Left lobe of liver (tissue), 2 donors: Measurements from ENCODE around the gene CALR3. TPM values are rescaled to one million over a fixed set of nuclear protein-coding genes. Genes with fewer than 3 reads are reported as not detected.
"Not testable (repeated sequence)": the region's sequence is repeated elsewhere in the genome, so short reads cannot be mapped to it uniquely, and the experiment has no call there.

Source experiments
- ATAC-seq: fragments of 200-7000 bp; cut with Tn5 transposase; one replicate; pipeline ENCODE4 v1.9.1; 2020; ENCODE audit warnings: mild to moderate bottlenecking, moderate library complexity
- DNase-seq: peaks from one replicate; pipeline ENCODE4 v3.0.0-alpha.2; 2020; ENCODE audit warnings: low spot score
- total RNA-seq: library from RNA; stranded (reverse); gene quantifications from one replicate; pipeline ENCODE4 v1.2.1, GENCODE V29; 2021
- donor health status: DM: no; HTN: no; CAD: no; lungs with moderate emphysema.
- donor health status: DM: no; HTN: yes; CAD: no.

The CALR3 gene
- total RNA-seq, 1 donor from 2014 or later, result not detected

- no peak for DNase-seq
- ATAC-seq, result no peak
These were observed 36.3 kb downstream of the CALR3 start for GRCh38 chr19:16459680-16460079.

GRCh38 chr19:16458391-16459341 lies 37.3 kb downstream of the CALR3 start:
- ATAC-seq (no peak), DNase-seq (no peak)

GRCh38 chr19:16457954-16458331 lies 38.0 kb downstream of the CALR3 start:
- no peak for ATAC-seq
- DNase-seq, result no peak

DNA sequence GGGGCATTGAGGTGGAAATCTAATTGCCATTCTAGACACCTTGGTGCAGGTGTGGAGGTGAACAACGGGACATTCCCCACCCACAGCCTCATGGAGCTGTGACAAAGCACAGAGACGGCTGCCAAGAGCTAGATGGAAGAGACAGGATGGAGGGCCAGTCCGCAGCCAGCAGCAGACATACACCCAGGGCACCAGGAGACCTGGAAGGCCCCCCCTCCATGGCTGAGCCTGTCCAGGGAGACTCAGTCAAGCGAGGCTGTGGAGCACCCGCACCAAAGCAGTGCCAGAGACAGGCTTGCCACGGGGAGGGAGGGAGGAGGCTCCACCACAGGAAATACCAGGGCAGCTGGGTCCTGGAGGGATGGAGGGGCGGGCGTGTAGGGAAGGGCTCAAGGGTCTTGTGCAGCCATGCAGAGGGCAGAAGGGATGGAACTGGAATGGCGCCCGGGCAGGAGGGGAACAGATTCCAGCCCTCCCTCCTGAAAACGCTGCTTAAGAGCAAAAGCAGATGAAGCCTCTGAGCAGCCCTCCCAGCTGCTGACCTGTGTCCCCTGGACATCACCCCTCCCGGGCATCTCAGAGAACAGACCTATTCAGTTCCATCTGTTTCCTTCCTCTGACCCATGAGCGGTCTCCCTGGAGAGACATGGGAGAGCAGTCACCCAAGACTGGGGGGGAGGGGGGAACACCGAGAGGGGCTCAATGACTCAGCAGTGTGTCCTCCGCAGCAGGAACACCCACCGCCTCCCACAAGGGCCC lies 38.6 kb downstream of the CALR3 start:
- DNase-seq, result no peak
- peak; percentile 4 for ATAC-seq

GRCh38 chr19:16456652-16457194 lies 39.2 kb downstream of the CALR3 start:
- DNase-seq (no peak), ATAC-seq (no peak)

DNA sequence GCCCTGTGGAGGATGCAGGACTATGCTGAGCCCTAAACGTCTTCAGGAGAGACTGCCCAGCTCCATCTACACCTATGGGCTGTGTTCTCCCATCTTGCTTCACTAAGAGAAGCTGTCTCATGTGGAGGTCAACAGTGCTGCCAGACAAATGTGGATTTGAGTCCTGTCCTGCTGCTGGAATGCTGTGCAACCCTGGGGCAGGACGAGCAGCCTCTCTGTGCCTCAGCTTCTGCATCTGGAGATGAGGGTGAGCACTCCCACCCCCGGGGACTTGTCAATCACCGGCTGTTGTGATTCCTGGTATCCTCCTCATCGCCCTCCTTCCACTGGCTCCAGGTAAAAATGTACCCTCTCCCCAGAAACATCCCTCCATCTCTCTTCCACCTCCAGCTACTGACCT lies 40.5 kb downstream of the CALR3 start:
- ATAC-seq, result no peak
- DNase-seq, result no peak

DNA sequence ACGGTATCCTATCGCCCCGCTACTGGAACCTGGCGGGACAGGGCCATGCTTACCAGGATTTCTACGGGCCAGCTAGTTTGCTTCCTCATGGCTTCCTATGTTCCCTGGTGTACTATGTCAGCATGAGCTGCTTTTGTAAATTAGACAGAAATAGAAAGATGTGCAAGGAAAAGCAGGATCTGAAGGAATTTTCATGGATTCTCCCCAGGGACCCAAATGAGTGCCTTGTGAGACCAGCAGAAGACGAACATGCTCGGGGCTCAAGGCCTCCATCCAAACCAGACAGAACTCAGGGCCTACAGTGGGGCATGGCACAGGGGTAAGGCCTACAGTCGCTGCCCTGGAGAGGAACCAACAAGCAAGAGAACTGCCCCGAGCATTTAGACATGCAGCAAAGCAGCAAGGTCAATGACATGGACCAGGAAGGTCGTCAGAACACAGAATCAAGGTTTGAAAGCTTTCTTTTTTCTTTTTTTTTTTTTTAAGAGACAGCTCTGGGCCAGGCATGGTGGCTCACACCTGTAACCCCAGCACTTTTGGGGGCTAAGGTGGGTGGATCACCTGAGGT lies 41.5 kb downstream of the CALR3 start:
- ATAC-seq (peak; percentile 83), DNase-seq (peak; percentile 66)

- no peak for DNase-seq
- ATAC-seq, result no peak
These were observed 43.6 kb downstream of the CALR3 start for GRCh38 chr19:16452325-16452724.

DNA sequence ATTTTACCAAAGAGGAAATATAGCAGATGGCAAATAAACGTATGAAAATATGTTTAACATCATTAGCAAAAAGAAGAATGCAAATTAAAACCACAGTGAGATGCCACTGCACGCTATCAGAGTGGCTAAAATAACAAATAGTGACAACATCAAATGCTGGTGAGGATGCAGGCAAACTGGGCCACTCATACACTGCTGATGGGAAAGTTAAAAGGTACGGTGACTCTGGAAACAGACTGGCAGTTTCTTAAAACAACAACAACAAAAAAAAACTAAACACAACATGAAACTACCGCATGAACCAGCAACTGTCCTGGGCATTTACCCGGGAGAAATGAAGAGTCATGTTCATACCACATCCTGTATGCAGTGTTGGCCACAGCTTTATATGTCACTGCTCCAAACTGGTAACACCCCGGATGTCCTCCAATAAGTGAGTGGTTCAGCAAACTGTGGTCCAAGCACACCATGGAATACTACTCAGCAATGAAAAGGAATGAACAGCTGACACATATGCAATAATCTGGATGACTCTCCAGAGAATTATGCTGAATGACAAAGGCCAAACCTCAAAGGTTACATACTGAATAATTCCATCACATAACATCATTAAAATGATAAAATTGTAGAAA lies 46.5 kb downstream of the CALR3 start:
- no peak for DNase-seq
- no peak for ATAC-seq

GRCh38 chr19:16448872-16449271 lies 47.1 kb downstream of the CALR3 start:
- not testable (repeated sequence) for ATAC-seq

GRCh38 chr19:16446724-16447368 lies 49.1 kb downstream of the CALR3 start:
- DNase-seq (peak; percentile 76), ATAC-seq (peak; percentile 88)

More at GRCh38 chr19:16448872-16449271, 47.1 kb downstream of the CALR3 start:
- not testable (repeated sequence) for DNase-seq

DNA sequence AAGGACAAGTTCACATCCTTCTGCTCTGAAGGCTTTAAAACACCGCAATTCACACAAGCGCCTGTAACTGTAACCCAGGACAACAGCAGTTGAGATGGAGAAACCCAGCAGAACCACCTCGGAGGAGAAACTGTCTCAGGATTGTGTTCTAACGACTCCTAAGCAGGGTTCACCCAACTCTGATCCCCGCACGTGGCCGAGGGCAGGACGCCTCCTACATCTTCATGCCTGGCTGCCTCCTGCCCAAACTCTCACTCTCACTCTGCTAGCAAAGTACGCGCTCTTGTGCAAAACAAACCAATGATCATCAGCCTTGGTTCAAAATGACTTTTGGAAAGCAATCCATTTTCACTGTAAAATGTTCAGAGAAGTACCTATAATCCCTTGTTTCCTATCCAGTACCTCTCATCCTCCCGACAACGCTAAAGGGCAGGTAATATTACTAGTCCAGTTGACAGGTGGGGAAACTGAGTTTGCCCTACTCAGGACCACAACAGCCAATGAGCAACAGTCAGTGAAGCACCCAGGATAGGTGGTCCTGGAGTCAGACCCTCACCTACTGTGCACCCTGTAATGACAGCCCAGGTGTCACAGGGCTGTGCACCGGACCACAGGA lies 49.8 kb downstream of the CALR3 start:
- no peak for DNase-seq
- no peak for ATAC-seq

DNA sequence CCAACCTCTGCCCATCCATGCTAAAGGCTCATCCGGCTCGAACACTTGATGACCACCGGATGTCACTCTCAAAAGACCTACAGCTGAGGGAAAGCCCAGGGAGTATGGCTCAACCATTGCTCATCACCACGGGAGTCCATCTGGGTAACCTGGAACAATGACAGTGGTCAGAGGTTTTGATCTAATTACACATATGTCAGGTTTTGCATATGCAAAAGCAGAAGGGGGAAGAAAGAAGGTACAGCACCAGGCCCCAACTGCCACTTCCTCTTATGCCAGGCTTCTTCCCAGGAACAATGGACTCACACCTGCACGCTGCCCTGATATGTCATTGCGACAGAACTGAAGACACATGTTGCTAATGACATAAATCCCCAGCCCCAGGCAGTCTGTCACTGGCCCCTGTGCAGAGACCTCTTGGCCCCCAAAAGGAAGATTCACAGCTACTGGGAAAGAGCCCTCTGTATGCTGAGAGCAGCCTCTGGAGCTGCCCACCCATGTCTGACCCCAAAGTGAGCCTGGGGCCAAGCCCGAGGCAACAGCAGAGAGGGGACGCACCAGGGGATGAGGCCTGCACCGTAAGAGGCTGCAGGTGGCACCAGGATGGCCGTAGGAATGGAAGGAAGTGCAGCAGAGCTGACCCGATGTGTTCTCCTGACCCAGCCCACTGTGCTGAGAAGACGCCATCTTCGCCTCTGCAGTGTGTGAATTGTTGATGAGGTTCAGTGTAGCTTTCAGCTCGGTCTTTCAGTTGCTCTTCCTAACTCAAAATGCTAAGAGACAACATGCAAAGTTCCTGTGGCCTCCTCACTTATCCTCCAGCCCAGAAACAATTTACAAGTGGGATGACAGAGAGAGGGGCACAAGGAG lies 50.5 kb downstream of the CALR3 start:
- ATAC-seq (no peak), DNase-seq (no peak)

GRCh38 chr19:16444269-16444600 lies 51.7 kb downstream of the CALR3 start:
- ATAC-seq (no peak), DNase-seq (no peak)

- DNase-seq (no peak), ATAC-seq (no peak)
These were observed 53.3 kb downstream of the CALR3 start for GRCh38 chr19:16442386-16443276.

DNA sequence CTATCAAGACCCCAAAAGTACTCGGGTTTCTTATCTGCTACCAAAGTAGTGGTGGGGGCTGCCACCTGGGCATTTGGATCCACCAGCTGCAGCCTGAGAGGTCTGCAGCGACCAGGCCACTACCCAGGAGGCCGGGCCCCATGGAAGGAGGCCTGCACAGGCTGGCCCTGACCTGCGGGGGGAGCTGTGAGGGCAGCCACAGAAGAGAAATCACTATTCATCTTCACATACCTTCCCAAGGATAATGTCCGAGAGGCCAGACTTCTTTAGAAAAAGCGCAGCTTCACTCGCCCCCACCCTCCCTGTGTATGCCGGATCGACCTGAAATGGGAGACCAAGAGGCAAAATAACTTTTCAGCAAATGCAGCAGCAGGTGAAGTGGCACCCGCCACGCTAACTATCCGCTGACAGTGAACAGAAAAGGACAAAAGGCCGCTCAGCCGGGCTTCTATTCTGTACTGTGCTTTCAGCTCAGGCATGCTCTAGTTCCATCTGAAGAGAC lies 54.3 kb downstream of the CALR3 start:
- ATAC-seq, result peak; percentile 46
- no peak for DNase-seq

GRCh38 chr19:16436780-16437332 lies 59.1 kb downstream of the CALR3 start:
- no peak for DNase-seq
- no peak for ATAC-seq
